ENCODE results near the gene CST9. TPM values are rescaled to one million over a fixed set of nuclear protein-coding genes. Genes with fewer than 3 reads are reported as not detected.

CST9 gene
- total and polyA plus RNA-seq, 2 of the 13 experiments (the other 11 are each of a cell fraction or from before 2014, with no cell fraction given): 0.07 TPM; not detected in 1

DNA sequence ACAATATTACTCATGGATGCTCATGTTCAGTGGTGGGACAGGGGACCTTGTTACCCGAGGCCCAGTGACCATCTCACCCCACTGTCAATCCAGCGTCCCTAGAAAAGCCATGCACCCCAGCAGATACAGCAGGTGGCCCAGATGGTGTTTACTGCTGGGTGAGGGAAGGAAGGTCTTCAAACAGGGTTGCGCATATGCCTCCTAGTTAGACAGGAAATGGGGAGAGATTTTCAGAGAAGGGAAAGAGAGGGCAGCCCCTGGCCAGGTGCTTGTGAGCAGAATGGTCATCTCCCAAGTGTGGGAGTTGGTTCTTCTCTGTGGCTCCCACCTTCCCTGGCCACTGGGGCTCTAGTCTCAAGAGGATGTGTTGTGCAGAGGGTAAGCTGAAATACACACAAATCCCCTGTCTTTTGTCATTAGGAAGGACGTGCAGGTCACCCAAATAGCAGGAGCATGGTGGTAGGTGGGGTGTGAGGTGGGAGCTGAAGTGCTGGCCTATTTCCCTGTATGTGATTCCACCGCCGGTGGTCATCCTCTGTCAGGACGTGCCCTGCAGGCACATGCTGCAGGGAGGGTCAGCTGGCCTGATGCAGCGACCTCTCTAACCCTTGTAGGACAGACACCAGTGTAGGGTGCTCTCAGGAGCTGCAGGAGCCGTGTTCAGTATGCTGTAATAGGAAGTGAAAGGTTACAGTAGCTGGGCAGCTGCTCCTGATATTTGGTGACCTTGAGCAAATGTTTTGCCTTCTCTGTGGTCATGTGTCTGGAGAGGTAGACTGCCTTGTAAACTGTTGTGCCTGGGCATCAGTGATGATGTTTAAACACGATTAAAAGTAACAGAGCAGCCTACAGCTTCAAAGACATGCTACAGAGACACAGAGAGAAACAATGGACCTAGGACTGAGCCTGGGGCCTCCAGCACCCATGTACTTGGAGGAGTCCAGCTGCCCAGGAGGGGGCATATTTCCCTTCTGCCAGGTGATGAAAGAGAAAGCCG, 35.3 kb upstream of the CST9 start (continued):
- peak; percentile 83 for TF ChIP-seq IRF2 (CRISPR knock-in tag; IDR thresholded peaks at IDR 0.05)
- TF ChIP-seq KLF9 (CRISPR knock-in tag; IDR thresholded peaks at IDR 0.05; ENCODE audit: low read depth): 0 out of 2 replicates have a peak, but pooled peaks have one; percentile 25
- no peak for TF ChIP-seq HOXA7 (CRISPR knock-in tag; IDR thresholded peaks at IDR 0.05)
- TF ChIP-seq, protein P1, sequence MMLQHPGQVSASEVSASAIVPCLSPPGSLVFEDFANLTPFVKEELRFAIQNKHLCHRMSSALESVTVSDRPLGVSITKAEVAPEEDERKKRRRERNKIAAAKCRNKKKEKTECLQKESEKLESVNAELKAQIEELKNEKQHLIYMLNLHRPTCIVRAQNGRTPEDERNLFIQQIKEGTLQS (CRISPR knock-in tag; IDR thresholded peaks at IDR 0.05): no peak
- TF ChIP-seq ZC3H13 (CRISPR knock-in tag; IDR thresholded peaks at IDR 0.05): peak; percentile 51; the same call in 1 of the 2 replicates
- TF ChIP-seq ZNF781 (CRISPR knock-in tag; IDR thresholded peaks at IDR 0.05; ENCODE audit: borderline replicate concordance, not compliant biosample characterization): no peak
- TF ChIP-seq SSRP1 (CRISPR knock-in tag; IDR thresholded peaks at IDR 0.05): 0 out of 2 replicates have a peak, but pooled peaks have one; percentile 25
- TF ChIP-seq ZNF572 (CRISPR knock-in tag; IDR thresholded peaks at IDR 0.05): peak; percentile 69; the same call in 1 of the 2 replicates
- peak; percentile 58 for TF ChIP-seq XRCC5 (optimal IDR thresholded peaks at IDR 0.05; ENCODE audit: low read length)
- 0 out of 2 replicates have a peak, but pooled peaks have one; percentile 78 for TF ChIP-seq ZNF296 (CRISPR knock-in tag; conservative IDR thresholded peaks at IDR 0.05)
- TF ChIP-seq TARDBP (CRISPR knock-in tag; IDR thresholded peaks at IDR 0.05): peak; percentile 91
- TF ChIP-seq, protein P2, sequence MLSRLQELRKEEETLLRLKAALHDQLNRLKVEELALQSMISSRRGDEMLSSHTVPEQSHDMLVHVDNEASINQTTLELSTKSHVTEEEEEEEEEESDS (CRISPR knock-in tag; IDR thresholded peaks at IDR 0.05; ENCODE audit: borderline replicate concordance): no peak
- TF ChIP-seq, protein P3, sequence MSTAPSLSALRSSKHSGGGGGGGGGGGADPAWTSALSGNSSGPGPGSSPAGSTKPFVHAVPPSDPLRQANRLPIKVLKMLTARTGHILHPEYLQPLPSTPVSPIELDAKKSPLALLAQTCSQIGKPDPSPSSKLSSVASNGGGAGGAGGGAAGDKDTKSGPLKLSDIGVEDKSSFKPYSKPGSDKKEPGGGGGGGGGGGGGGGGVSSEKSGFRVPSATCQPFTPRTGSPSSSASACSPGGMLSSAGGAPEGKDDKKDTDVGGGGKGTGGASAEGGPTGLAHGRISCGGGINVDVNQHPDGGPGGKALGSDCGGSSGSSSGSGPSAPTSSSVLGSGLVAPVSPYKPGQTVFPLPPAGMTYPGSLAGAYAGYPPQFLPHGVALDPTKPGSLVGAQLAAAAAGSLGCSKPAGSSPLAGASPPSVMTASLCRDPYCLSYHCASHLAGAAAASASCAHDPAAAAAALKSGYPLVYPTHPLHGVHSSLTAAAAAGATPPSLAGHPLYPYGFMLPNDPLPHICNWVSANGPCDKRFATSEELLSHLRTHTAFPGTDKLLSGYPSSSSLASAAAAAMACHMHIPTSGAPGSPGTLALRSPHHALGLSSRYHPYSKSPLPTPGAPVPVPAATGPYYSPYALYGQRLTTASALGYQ (CRISPR knock-in tag; IDR thresholded peaks at IDR 0.05): 0 out of 2 replicates have a peak, but pooled peaks have one; percentile 27
- no peak for TF ChIP-seq CC2D1A (CRISPR knock-in tag; IDR thresholded peaks at IDR 0.05)
- TF ChIP-seq, protein P4, sequence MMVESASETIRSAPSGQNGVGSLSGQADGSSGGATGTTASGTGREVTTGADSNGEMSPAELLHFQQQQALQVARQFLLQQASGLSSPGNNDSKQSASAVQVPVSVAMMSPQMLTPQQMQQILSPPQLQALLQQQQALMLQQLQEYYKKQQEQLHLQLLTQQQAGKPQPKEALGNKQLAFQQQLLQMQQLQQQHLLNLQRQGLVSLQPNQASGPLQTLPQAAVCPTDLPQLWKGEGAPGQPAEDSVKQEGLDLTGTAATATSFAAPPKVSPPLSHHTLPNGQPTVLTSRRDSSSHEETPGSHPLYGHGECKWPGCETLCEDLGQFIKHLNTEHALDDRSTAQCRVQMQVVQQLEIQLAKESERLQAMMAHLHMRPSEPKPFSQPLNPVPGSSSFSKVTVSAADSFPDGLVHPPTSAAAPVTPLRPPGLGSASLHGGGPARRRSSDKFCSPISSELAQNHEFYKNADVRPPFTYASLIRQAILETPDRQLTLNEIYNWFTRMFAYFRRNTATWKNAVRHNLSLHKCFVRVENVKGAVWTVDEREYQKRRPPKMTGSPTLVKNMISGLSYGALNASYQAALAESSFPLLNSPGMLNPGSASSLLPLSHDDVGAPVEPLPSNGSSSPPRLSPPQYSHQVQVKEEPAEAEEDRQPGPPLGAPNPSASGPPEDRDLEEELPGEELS (CRISPR knock-in tag; IDR thresholded peaks at IDR 0.05): peak; percentile 84
- no peak for TF ChIP-seq ARNT (IDR thresholded peaks at IDR 0.05)
- TF ChIP-seq, protein P5, sequence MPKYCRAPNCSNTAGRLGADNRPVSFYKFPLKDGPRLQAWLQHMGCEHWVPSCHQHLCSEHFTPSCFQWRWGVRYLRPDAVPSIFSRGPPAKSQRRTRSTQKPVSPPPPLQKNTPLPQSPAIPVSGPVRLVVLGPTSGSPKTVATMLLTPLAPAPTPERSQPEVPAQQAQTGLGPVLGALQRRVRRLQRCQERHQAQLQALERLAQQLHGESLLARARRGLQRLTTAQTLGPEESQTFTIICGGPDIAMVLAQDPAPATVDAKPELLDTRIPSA (CRISPR knock-in tag; IDR thresholded peaks at IDR 0.05; ENCODE audit: borderline replicate concordance): no peak
- no peak for TF ChIP-seq ZNF234 (CRISPR knock-in tag; conservative IDR thresholded peaks at IDR 0.05)
- TF ChIP-seq HDAC1 (CRISPR knock-in tag; IDR thresholded peaks at IDR 0.05): peak; percentile 49
- TF ChIP-seq ZNF24 (IDR thresholded peaks at IDR 0.05): no peak
- TF ChIP-seq TOPORS (CRISPR knock-in tag; IDR thresholded peaks at IDR 0.05): no peak

All from HepG2 (cell line).